IPS-15b (cell line): ENCODE measurements around the gene EPHA4.

Experiments used
- H3K27me3 ChIP-seq: one replicate; pipeline ENCODE4 v1.6.1; 2013; ENCODE audit warnings: low read length; ENCODE audit not compliant: control insufficient read depth, insufficient read depth
- H3K36me3 ChIP-seq: one replicate; pipeline ENCODE4 v1.6.1; 2013; ENCODE audit warnings: low read length; ENCODE audit not compliant: control insufficient read depth, insufficient read depth
- H3K4me1 ChIP-seq: one replicate; pipeline ENCODE4 v1.6.1; 2013; ENCODE audit warnings: mild to moderate bottlenecking, low read length; ENCODE audit not compliant: control insufficient read depth, insufficient read depth
- H3K4me3 ChIP-seq: one replicate; pipeline ENCODE4 v1.5.1; 2013; ENCODE audit warnings: low read depth, low read length
- H3K9ac ChIP-seq: one replicate; pipeline ENCODE4 v1.6.1; 2013; ENCODE audit warnings: low read depth, mild to moderate bottlenecking, low read length
- H3K9me3 ChIP-seq: one replicate; pipeline ENCODE4 v1.6.1; 2013; ENCODE audit warnings: mild to moderate bottlenecking, low read length; ENCODE audit not compliant: control insufficient read depth, insufficient read depth

The EPHA4 gene

GRCh38 chr2:221446140-221446539 lies 126.0 kb downstream of the EPHA4 start:
- H3K9ac ChIP-seq = no peak overlapping the region
- no peak overlapping the region for H3K4me3 ChIP-seq
- H3K4me1 ChIP-seq = peaks cover 3% of the 10 kb centered on the region
- H3K36me3 ChIP-seq = no peaks in the 10 kb centered on the region
- H3K27me3 ChIP-seq = no peaks in the 10 kb centered on the region
- no peaks in the 10 kb centered on the region for H3K9me3 ChIP-seq

- Histone ChIP-seq H3K27me3 (no peaks in the 10 kb centered on the region), H3K4me1 (peaks cover 3% of the 10 kb centered on the region), H3K9ac (no peak overlapping the region), H3K4me3 (no peak overlapping the region), H3K9me3 (no peaks in the 10 kb centered on the region), H3K36me3 (no peaks in the 10 kb centered on the region)
Observed at GRCh38 chr2:221444106-221444505, 128.0 kb downstream of the EPHA4 start.

- Histone ChIP-seq H3K9ac (no peak overlapping the region), H3K4me3 (no peak overlapping the region), H3K36me3 (no peaks in the 10 kb centered on the region), H3K4me1 (peaks cover 3% of the 10 kb centered on the region), H3K9me3 (no peaks in the 10 kb centered on the region), H3K27me3 (no peaks in the 10 kb centered on the region)
Observed at GRCh38 chr2:221443645-221444044, 128.5 kb downstream of the EPHA4 start.

GRCh38 chr2:221442128-221442527 lies 130.0 kb downstream of the EPHA4 start:
- no peaks in the 10 kb centered on the region for H3K27me3 ChIP-seq
- H3K4me3 ChIP-seq = no peak overlapping the region
- H3K36me3 ChIP-seq = no peaks in the 10 kb centered on the region
- H3K9ac ChIP-seq = no peak overlapping the region
- H3K4me1 ChIP-seq = peaks cover 2% of the 10 kb centered on the region
- H3K9me3 ChIP-seq = no peaks in the 10 kb centered on the region

- no peak overlapping the region for H3K9ac ChIP-seq
- no peaks in the 10 kb centered on the region for H3K36me3 ChIP-seq
- H3K4me1 ChIP-seq = peaks cover 4% of the 10 kb centered on the region
- H3K4me3 ChIP-seq = no peak overlapping the region
- H3K27me3 ChIP-seq = no peaks in the 10 kb centered on the region
- no peaks in the 10 kb centered on the region for H3K9me3 ChIP-seq
Observed at GRCh38 chr2:221439761-221440479, 132.2 kb downstream of the EPHA4 start.

GRCh38 chr2:221437056-221437455 lies 135.0 kb downstream of the EPHA4 start:
- Histone ChIP-seq H3K9ac (no peak overlapping the region), H3K9me3 (no peaks in the 10 kb centered on the region), H3K27me3 (no peaks in the 10 kb centered on the region), H3K4me3 (no peak overlapping the region), H3K36me3 (no peaks in the 10 kb centered on the region), H3K4me1 (peaks cover 7% of the 10 kb centered on the region)

- no peak overlapping the region for H3K9ac ChIP-seq
- H3K36me3 ChIP-seq = no peaks in the 10 kb centered on the region
- H3K9me3 ChIP-seq = no peaks in the 10 kb centered on the region
- no peak overlapping the region for H3K4me3 ChIP-seq
- H3K27me3 ChIP-seq = no peaks in the 10 kb centered on the region
- H3K4me1 ChIP-seq = peaks cover 7% of the 10 kb centered on the region
Observed at GRCh38 chr2:221435171-221435570, 136.9 kb downstream of the EPHA4 start.

GRCh38 chr2:221434142-221434541 lies 138.0 kb downstream of the EPHA4 start:
- H3K4me3 ChIP-seq = no peak overlapping the region
- no peak overlapping the region for H3K9ac ChIP-seq
- no peaks in the 10 kb centered on the region for H3K27me3 ChIP-seq
- peaks cover 7% of the 10 kb centered on the region for H3K4me1 ChIP-seq
- H3K9me3 ChIP-seq = no peaks in the 10 kb centered on the region
- H3K36me3 ChIP-seq = peaks cover 3% of the 10 kb centered on the region

- no peak overlapping the region for H3K9ac ChIP-seq
- peaks cover 7% of the 10 kb centered on the region for H3K4me1 ChIP-seq
- no peak overlapping the region for H3K4me3 ChIP-seq
- H3K36me3 ChIP-seq = peaks cover 3% of the 10 kb centered on the region
- H3K27me3 ChIP-seq = no peaks in the 10 kb centered on the region
- no peaks in the 10 kb centered on the region for H3K9me3 ChIP-seq
Observed at GRCh38 chr2:221431477-221431876, 140.6 kb downstream of the EPHA4 start.

GRCh38 chr2:221429741-221430491 lies 142.2 kb downstream of the EPHA4 start:
- Histone ChIP-seq H3K27me3 (no peaks in the 10 kb centered on the region), H3K4me3 (no peak overlapping the region), H3K4me1 (peaks cover 3% of the 10 kb centered on the region), H3K36me3 (peaks cover 3% of the 10 kb centered on the region), H3K9ac (no peak overlapping the region), H3K9me3 (no peaks in the 10 kb centered on the region)

GRCh38 chr2:221428896-221429295 lies 143.2 kb downstream of the EPHA4 start:
- no peak overlapping the region for H3K9ac ChIP-seq
- H3K36me3 ChIP-seq = peaks cover 3% of the 10 kb centered on the region
- H3K4me3 ChIP-seq = no peak overlapping the region
- no peaks in the 10 kb centered on the region for H3K4me1 ChIP-seq
- no peaks in the 10 kb centered on the region for H3K9me3 ChIP-seq
- H3K27me3 ChIP-seq = no peaks in the 10 kb centered on the region

GRCh38 chr2:221426929-221427328 lies 145.2 kb downstream of the EPHA4 start:
- Histone ChIP-seq H3K27me3 (no peaks in the 10 kb centered on the region), H3K4me1 (no peaks in the 10 kb centered on the region), H3K9me3 (no peaks in the 10 kb centered on the region), H3K9ac (no peak overlapping the region), H3K36me3 (peaks cover 3% of the 10 kb centered on the region), H3K4me3 (no peak overlapping the region)
